ENCODE data around the gene PLXNB3.

- no peak for TF ChIP-seq EZH2 (IDR thresholded peaks at IDR 0.05; ENCODE audit: borderline replicate concordance, insufficient read depth, low read length, poor library complexity, severe bottlenecking)
- no peak for TF ChIP-seq TAF1 (IDR thresholded peaks at IDR 0.05; ENCODE audit: low read depth)
- TF ChIP-seq CTCF (IDR thresholded peaks at IDR 0.05; ENCODE audit: poor library complexity, severe bottlenecking) = no peak
These were observed 32.2 kb upstream of the PLXNB3 start for GRCh38 chrX:153731845-153732215.

Data from neural cell (in vitro differentiated cells).